Neural progenitor cell (in vitro differentiated cells): ENCODE data around the gene CKB. TPM values are rescaled to one million over a fixed set of nuclear protein-coding genes. Genes with fewer than 3 reads are reported as not detected.

Experiments
- DNase-seq: peaks from one replicate; pipeline ENCODE4 v3.0.0-alpha.2; 2016; ENCODE audit warnings: low spot score
- H2AFZ ChIP-seq: fragments of 200-600 bp; sonication (generic); replicated peaks from 2 replicates; pipeline ENCODE4 v1.6.1; 2016; ENCODE audit warnings: antibody characterized with exemption
- H3F3A ChIP-seq: fragments of 200-600 bp; sonication (generic); 2 replicates; pipeline ENCODE4 v1.6.1; 2016; ENCODE audit warnings: antibody characterized with exemption, low read depth
- H3K27ac ChIP-seq: fragments of 200-600 bp; sonication (generic); 2 replicates; pipeline ENCODE4 v1.5.1; 2016; ENCODE audit warnings: mild to moderate bottlenecking
- H3K27me3 ChIP-seq: fragments of 200-600 bp; sonication (generic); 2 replicates; pipeline ENCODE4 v1.6.1; 2016; ENCODE audit warnings: mild to moderate bottlenecking, moderate library complexity
- H3K36me3 ChIP-seq: fragments of 200-600 bp; sonication (generic); 2 replicates; pipeline ENCODE4 v1.5.1; 2016
- H3K4me1 ChIP-seq: fragments of 200-600 bp; sonication (generic); 2 replicates; pipeline ENCODE4 v1.6.1; 2016; ENCODE audit warnings: mixed run types
- H3K4me2 ChIP-seq: fragments of 200-600 bp; sonication (generic); 2 replicates; pipeline ENCODE4 v1.6.1; 2016
- H3K4me3 ChIP-seq: fragments of 200-600 bp; sonication (generic); 2 replicates; pipeline ENCODE4 v1.5.1; 2016
- H3K79me2 ChIP-seq: fragments of 200-600 bp; sonication (generic); 2 replicates; pipeline ENCODE4 v1.6.1; 2016; ENCODE audit warnings: low read depth
- H3K9ac ChIP-seq: fragments of 200-600 bp; sonication (generic); 2 replicates; pipeline ENCODE4 v1.6.1; 2016
- H3K9me3 ChIP-seq: fragments of 200-600 bp; sonication (generic); 2 replicates; pipeline ENCODE4 v1.5.1; 2016; ENCODE audit warnings: low read depth
- H4K20me1 ChIP-seq: fragments of 200-600 bp; sonication (generic); 2 replicates; pipeline ENCODE4 v1.6.1; 2016; ENCODE audit warnings: low read depth
- H3K27ac Mint-ChIP-seq: 3 replicates; pipeline ENCODE4 v1.8.0; 2021; ENCODE audit warnings: mixed read lengths
- H3K27me3 Mint-ChIP-seq: 2 replicates; pipeline ENCODE4 v1.8.0; 2022; ENCODE audit warnings: low read depth, mild to moderate bottlenecking, inconsistent platforms, moderate library complexity, mixed read lengths; ENCODE audit not compliant: insufficient read depth
- H3K36me3 Mint-ChIP-seq: 3 replicates; pipeline ENCODE4 v1.8.0; 2021; ENCODE audit warnings: mixed read lengths
- H3K4me1 Mint-ChIP-seq: 3 replicates; pipeline ENCODE4 v1.8.0; 2021; ENCODE audit warnings: mixed read lengths
- H3K4me3 Mint-ChIP-seq: 3 replicates; pipeline ENCODE4 v1.8.0; 2021; ENCODE audit warnings: mild to moderate bottlenecking, moderate library complexity, mixed read lengths
- H3K9me3 Mint-ChIP-seq: 3 replicates; pipeline ENCODE4 v1.8.0; 2020; ENCODE audit warnings: mixed read lengths
- EZH2 ChIP-seq: fragments of 200-600 bp; sonication (generic); IDR thresholded peaks from 2 replicates; pipeline ENCODE4 v1.6.1; 2017; ENCODE audit warnings: antibody characterized with exemption, mild to moderate bottlenecking, moderate library complexity
- EZH2phosphoT487 ChIP-seq: fragments of 200-600 bp; sonication (generic); IDR thresholded peaks from 2 replicates; pipeline ENCODE4 v1.6.1; 2017; ENCODE audit warnings: antibody characterized with exemption
- total RNA-seq: library from RNA; depleted of rRNA; stranded (reverse); fragments of >200 nt; gene quantifications from 2 replicates; pipeline ENCODE4 v1.2.3, GENCODE V29; 2015; ENCODE audit warnings: low replicate concordance
- TF ChIP-seq, protein P1 (sequence below): fragments of 200-600 bp; sonication (generic); IDR thresholded peaks from 2 replicates; pipeline ENCODE4 v1.5.1; 2017; ENCODE audit warnings: antibody characterized with exemption, mild to moderate bottlenecking

Gene CKB
- total RNA-seq, 1 donor from 2014 or later = 54.2 TPM

- H3K27ac Mint-ChIP-seq = peak overlapping the region; percentile 79
- peaks cover 8% of the 10 kb centered on the region for H3K27me3 Mint-ChIP-seq
- Histone ChIP-seq H3K9ac (no peak overlapping the region), H3K27ac (no peak overlapping the region), H3K4me1 (peaks cover 28% of the 10 kb centered on the region), H2AFZ (no peak overlapping the region), H3K27me3 (no peaks in the 10 kb centered on the region), H3K36me3 (no peaks in the 10 kb centered on the region), H3F3A (no peaks in the 10 kb centered on the region), H3K4me2 (no peak overlapping the region), H3K4me3 (no peak overlapping the region), H3K9me3 (no peaks in the 10 kb centered on the region), H3K79me2 (no peaks in the 10 kb centered on the region), H4K20me1 (no peaks in the 10 kb centered on the region)
- H3K4me3 Mint-ChIP-seq = no peak overlapping the region
- no peaks in the 10 kb centered on the region for H3K36me3 Mint-ChIP-seq
- TF ChIP-seq, protein P1, sequence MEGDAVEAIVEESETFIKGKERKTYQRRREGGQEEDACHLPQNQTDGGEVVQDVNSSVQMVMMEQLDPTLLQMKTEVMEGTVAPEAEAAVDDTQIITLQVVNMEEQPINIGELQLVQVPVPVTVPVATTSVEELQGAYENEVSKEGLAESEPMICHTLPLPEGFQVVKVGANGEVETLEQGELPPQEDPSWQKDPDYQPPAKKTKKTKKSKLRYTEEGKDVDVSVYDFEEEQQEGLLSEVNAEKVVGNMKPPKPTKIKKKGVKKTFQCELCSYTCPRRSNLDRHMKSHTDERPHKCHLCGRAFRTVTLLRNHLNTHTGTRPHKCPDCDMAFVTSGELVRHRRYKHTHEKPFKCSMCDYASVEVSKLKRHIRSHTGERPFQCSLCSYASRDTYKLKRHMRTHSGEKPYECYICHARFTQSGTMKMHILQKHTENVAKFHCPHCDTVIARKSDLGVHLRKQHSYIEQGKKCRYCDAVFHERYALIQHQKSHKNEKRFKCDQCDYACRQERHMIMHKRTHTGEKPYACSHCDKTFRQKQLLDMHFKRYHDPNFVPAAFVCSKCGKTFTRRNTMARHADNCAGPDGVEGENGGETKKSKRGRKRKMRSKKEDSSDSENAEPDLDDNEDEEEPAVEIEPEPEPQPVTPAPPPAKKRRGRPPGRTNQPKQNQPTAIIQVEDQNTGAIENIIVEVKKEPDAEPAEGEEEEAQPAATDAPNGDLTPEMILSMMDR = peak; percentile 98
- no peak for TF ChIP-seq EZH2phosphoT487
- H3K4me1 Mint-ChIP-seq = peaks cover 22% of the 10 kb centered on the region
- DNase-seq = peak; percentile 82
- H3K9me3 Mint-ChIP-seq = peaks cover 2% of the 10 kb centered on the region
Observed at GRCh38 chr14:103546652-103547454, 24.2 kb upstream of the CKB start.

DNA sequence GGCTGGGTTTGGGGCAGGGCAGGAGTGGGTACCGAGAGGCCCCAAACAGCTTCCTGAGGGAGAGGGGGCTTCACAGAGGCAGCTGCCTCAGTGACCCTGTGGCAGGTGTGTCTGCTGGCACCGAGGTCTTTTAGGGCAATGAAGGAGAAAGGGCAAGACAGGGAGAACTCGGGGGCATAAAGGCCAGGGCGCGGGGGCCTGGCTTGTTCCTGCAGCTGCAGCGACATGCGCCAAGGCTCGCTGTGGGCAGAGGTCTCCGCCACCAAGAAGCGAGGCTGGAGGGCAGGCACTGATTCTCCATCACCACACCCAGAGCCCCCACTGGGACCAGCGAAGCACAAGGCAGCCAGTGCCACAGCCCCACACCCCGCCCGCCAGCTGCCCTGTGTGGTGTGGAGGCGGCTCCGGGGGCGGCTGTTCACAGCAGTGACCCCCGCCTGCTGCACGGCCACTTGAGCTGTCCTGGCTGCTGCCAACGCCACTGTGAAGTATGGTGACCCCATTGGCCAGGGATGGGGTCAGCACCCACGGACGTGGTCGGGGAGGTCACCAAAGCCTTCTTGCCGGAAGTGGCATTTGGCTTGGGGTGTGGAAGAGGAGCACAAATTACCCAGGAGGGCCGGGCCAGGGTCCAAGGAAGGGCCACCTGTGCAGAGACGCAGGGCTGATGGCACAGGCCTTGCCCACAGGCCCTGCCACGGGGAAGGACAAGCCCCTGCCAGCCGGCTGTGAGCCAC, 23.5 kb upstream of the CKB start:
- H3K4me1 Mint-ChIP-seq = peaks cover 21% of the 10 kb centered on the region
- no peaks in the 10 kb centered on the region for H3K36me3 Mint-ChIP-seq
- DNase-seq = no peak
- H3K36me3 ChIP-seq = no peaks in the 10 kb centered on the region
- no peaks in the 10 kb centered on the region for H3K9me3 ChIP-seq
- H3K27ac ChIP-seq = no peak overlapping the region
- no peaks in the 10 kb centered on the region for H3K79me2 ChIP-seq
- H3K27me3 Mint-ChIP-seq = peaks cover 8% of the 10 kb centered on the region
- TF ChIP-seq, protein P1 = no peak
- TF ChIP-seq EZH2 (no peak), EZH2phosphoT487 (no peak)
- no peaks in the 10 kb centered on the region for H3K9me3 Mint-ChIP-seq
- peak overlapping the region; percentile 59 for H3K4me3 Mint-ChIP-seq
- H2AFZ ChIP-seq = no peak overlapping the region
- H3K4me2 ChIP-seq = no peak overlapping the region
- H3K9ac ChIP-seq = no peak overlapping the region
- peak overlapping the region; percentile 76 for H3K27ac Mint-ChIP-seq
- H3K4me3 ChIP-seq = no peak overlapping the region
- H3F3A ChIP-seq = no peaks in the 10 kb centered on the region
- H4K20me1 ChIP-seq = no peaks in the 10 kb centered on the region
- H3K27me3 ChIP-seq = no peaks in the 10 kb centered on the region
- peaks cover 36% of the 10 kb centered on the region for H3K4me1 ChIP-seq

DNA sequence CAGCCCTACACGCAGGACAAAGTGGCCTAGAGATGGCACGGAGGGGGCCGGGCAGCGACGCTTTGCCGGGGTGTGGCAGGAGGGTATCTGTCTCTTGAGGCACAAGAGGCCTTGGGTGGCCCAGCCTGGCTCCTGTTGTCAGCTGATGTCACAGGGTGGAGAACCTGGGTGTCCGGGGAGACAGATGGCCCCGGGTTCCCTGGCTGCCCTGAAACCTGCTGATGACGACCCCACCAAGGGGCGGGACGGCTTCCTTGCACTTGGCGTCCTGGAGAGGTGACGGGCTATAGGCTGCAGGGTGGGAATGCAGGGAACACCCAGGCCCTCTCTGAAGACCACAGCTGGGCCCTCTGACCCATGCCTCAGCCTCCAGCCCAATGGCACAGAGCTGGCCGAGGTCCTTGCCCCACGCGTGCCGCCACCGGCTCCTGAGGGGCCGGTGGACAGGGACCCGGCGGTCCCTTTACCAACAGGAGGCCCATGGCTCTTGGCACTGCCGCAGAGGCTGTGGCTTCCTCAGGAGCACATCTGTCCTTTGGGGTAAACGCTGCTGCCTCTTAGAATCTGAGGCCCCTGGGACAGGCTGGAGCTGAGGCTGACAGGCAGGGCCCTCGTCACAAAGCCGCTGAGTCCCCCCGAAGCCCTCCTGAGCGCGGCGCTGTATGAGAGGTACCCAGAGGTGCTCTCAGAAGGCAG, 22.7 kb upstream of the CKB start:
- no peak overlapping the region for H3K27ac ChIP-seq

More for the DNA sequence above, 22.7 kb upstream of the CKB start:
- Histone ChIP-seq H3K36me3 (no peaks in the 10 kb centered on the region), H3K9me3 (no peaks in the 10 kb centered on the region), H2AFZ (no peak overlapping the region), H3K9ac (no peak overlapping the region), H3K27me3 (no peaks in the 10 kb centered on the region), H3F3A (peaks cover 3% of the 10 kb centered on the region), H3K4me1 (peaks cover 42% of the 10 kb centered on the region), H4K20me1 (no peaks in the 10 kb centered on the region), H3K79me2 (no peaks in the 10 kb centered on the region), H3K4me2 (no peak overlapping the region), H3K4me3 (no peak overlapping the region)
- TF ChIP-seq EZH2 (no peak), EZH2phosphoT487 (no peak)
- TF ChIP-seq, protein P1 = no peak
- Mint-ChIP-seq H3K4me3 (no peak overlapping the region), H3K27me3 (peaks cover 11% of the 10 kb centered on the region), H3K36me3 (no peaks in the 10 kb centered on the region), H3K27ac (peak overlapping the region; percentile 76), H3K9me3 (no peaks in the 10 kb centered on the region), H3K4me1 (peaks cover 26% of the 10 kb centered on the region)
- DNase-seq = no peak
